Heart left ventricle (tissue), 16 donors: ENCODE measurements around the gene HBEGF. TPM values are rescaled to one million over a fixed set of nuclear protein-coding genes. Genes with fewer than 3 reads are reported as not detected.

Source experiments
- ATAC-seq, 4 donors: fragments of 200-7000 bp; cut with Tn5 transposase; one replicate each; pipeline ENCODE4 v1.9.1; 2020 to 2022; ENCODE audit warnings: moderate library complexity in 4 of 4, mild to moderate bottlenecking in 3 of 4, moderate number of reproducible peaks in 1 of 4
- DNase-seq, 5 donors: peaks; one replicate each; pipeline ENCODE4 v3.0.0-alpha.2; 2020
- H3K27ac ChIP-seq, 12 donors: fragments of 200-600 bp; sonication (generic) in 4 of 12; one replicate each; pipeline versions ENCODE4 v1.5.0 to v1.8.0; 2016 to 2022; ENCODE audit warnings: mild to moderate bottlenecking in 2 of 12
- H3K27me3 ChIP-seq, 9 donors: fragments of 200-600 bp; sonication (generic) in 2 of 9; one replicate each; pipeline versions ENCODE4 v1.5.1 to v1.8.0; 2016 to 2022; ENCODE audit warnings: mild to moderate bottlenecking in 3 of 9
- H3K36me3 ChIP-seq, 9 donors: fragments of 200-600 bp; sonication (generic) in 2 of 9; one replicate each; pipeline versions ENCODE4 v1.5.0 to v1.8.0; 2018 to 2022; ENCODE audit warnings: mild to moderate bottlenecking in 2 of 9
- H3K4me1 ChIP-seq, 12 donors: fragments of 200-600 bp; sonication (generic) in 4 of 12; one replicate each; pipeline versions ENCODE4 v1.5.0 to v1.8.0; 2016 to 2022; ENCODE audit warnings: mild to moderate bottlenecking in 3 of 12
- H3K4me3 ChIP-seq, 12 donors: fragments of 200-600 bp; sonication (generic) in 4 of 12; one replicate each; pipeline versions ENCODE4 v1.5.0 to v1.8.0; 2017 to 2022; ENCODE audit warnings: mild to moderate bottlenecking in 9 of 12, moderate library complexity in 4 of 12
- H3K9me3 ChIP-seq, 12 donors: fragments of 200-600 bp; sonication (generic) in 4 of 12; one replicate each; pipeline versions ENCODE4 v1.5.0 to v1.8.0; 2016 to 2022; ENCODE audit warnings: mild to moderate bottlenecking in 1 of 12
- POLR2A ChIP-seq, 2 donors: fragments of 450-650 bp; IDR thresholded peaks; one replicate each; pipeline ENCODE4 v1.6.1; 2017; ENCODE audit warnings: antibody characterized with exemption in 2 of 2, mild to moderate bottlenecking in 2 of 2, moderate library complexity in 2 of 2
- WGBS, 4 donors: extraction: QIAGEN DNeasy Blood & Tissue Kit in 2 of 4; methylation state at CpG; one replicate each; pipeline versions ENCODE4 v1.1.5 to v1.1.7; 2013 to 2018; 5-methylcytosine and 5-hydroxymethylcytosine counted together
- intact Hi-C, 10 donors: fragments of 100-400 bp; cut with DNase I; formaldehyde crosslinking; loops; one replicate each; pipeline versions ENCODE4 v1.11.1 to v1.14.2; 2022
- polyA plus RNA-seq, 2 donors: library from polyadenylated mRNA; stranded (reverse); fragments of 200-250 nt; gene quantifications; one replicate each; pipeline ENCODE4 v1.2.3, GENCODE V29; 2013
- total RNA-seq, 9 donors: library from RNA; depleted of rRNA in 2 of 9; stranded (reverse); fragments of >200 nt in 2 of 9; fragmentation: NEBNext Ultra II Directional in 3 of 9; extraction: Animal tissue kit (Norgen Biotek cat#: 25700) in 3 of 9; gene quantifications; one replicate each; pipeline versions ENCODE4 v1.1.0 to v1.2.4, GENCODE V29; 2016 to 2023
- TF ChIP-seq, protein P1 (sequence below), 12 donors: fragments of 200-600 bp; sonication (generic) in 4 of 12; IDR thresholded peaks; one replicate each; pipeline versions ENCODE4 v1.5.0 to v1.8.0; 2018 to 2022; ENCODE audit warnings: antibody characterized with exemption in 12 of 12, mild to moderate bottlenecking in 5 of 12
- donor health status: ischemic (EF 13 %, LVEDD 7.1; RV severe dilation, severe dysfunction).
- donor health status: healthy with polysubstance abuse.
- donor health status: DM: no; HTN: yes; CAD: no.
- donor health status: DM: no; HTN: no; CAD: no.
- donor health status: ischemic (EF 25% LVEDD 6.9; RV normal size, moderate dysfunction).
- donor health status: ischemic (EF 25% LVEDD 5.7; RV mildly dilated, moderate dysfunction).
- donor health status: healthy.
- donor health status: DM: yes; HTN: yes; CAD: no.
- donor health status: ischemic (EF 35%, LVEDD 5.7; RV mildly dilated, moderate dysfunction).
- donor health status: nonischemic (EF 11% LVEDD 7.7; RV severe dilation, severe dysfunction).
- donor health status: DM: yes; HTN: yes; CAD: no.
- donor health status: PGD.
- donor health status: ischemic (EF 29% LVEDD 5.4; RV normal size, mild dysfunction).
- donor health status: nonischemic (EF 23%, LVEDD 6.1; RV moderate dilation, normal function).

Gene HBEGF
- total and polyA plus RNA-seq, 11 donors, result 18.2 to 60.1 (median 34.9) TPM

- Histone ChIP-seq H3K36me3 (no peaks in the 10 kb centered on the region), H3K9me3 (no peaks in the 10 kb centered on the region), H3K27me3 (no peaks in the 10 kb centered on the region), H3K27ac (peak overlapping the region; percentile 71 to 94 (median 80)), H3K4me3 (no peak overlapping the region), H3K4me1 (peaks cover 6 to 79% (median 36%) of the 10 kb centered on the region in 12 donors)
- 41 to 63% (median 44%) methylated on average over 7 to 9 of the region's 9 CpGs for WGBS, 4 donors
- TF ChIP-seq POLR2A (IDR thresholded peaks at IDR 0.05), result no peak
- TF ChIP-seq, protein P1, sequence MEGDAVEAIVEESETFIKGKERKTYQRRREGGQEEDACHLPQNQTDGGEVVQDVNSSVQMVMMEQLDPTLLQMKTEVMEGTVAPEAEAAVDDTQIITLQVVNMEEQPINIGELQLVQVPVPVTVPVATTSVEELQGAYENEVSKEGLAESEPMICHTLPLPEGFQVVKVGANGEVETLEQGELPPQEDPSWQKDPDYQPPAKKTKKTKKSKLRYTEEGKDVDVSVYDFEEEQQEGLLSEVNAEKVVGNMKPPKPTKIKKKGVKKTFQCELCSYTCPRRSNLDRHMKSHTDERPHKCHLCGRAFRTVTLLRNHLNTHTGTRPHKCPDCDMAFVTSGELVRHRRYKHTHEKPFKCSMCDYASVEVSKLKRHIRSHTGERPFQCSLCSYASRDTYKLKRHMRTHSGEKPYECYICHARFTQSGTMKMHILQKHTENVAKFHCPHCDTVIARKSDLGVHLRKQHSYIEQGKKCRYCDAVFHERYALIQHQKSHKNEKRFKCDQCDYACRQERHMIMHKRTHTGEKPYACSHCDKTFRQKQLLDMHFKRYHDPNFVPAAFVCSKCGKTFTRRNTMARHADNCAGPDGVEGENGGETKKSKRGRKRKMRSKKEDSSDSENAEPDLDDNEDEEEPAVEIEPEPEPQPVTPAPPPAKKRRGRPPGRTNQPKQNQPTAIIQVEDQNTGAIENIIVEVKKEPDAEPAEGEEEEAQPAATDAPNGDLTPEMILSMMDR (IDR thresholded peaks at IDR 0.05), result no peak
- ATAC-seq (peak; percentile 79 to 80 (median 80)), DNase-seq (peak in 4 of 5 donors; percentile 42 to 70 (median 58))
- intact Hi-C loops, result no loop called here
These were observed 23.4 kb downstream of the HBEGF start for GRCh38 chr5:140322751-140323731.

GRCh38 chr5:140321796-140322195 lies 24.6 kb downstream of the HBEGF start:
- peaks cover 6 to 71% (median 28%) of the 10 kb centered on the region in 12 donors for H3K4me1 ChIP-seq
- 61 to 86% (median 77%) methylated on average over 2 of the region's 2 CpGs for WGBS, 4 donors

DNA sequence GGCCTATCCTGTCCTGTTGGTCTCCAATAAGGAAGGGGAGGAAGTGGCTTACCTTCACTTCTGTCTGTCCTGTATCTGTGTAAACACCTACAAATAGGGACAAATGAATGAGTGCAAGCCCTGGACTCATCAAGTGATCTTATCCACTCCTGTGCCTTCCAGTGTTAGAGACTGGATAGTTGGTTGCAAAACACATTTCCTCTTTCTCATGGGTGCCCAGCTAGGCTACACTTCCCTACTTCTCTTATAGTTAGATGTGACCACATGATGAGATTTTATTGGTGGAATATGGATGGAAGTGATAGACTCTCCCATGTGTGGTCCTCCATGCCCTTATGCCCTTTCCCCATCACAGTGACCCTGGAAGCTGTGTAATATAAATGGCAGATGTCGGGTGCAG lies 26.6 kb downstream of the HBEGF start:
- intact Hi-C loops, result no loop called here
- peak overlapping the region in 1 of 12 donors; percentile 68 for H3K27ac ChIP-seq
- peaks cover 6 to 62% (median 27%) of the 10 kb centered on the region in 12 donors for H3K4me1 ChIP-seq
- no peaks in the 10 kb centered on the region for H3K36me3 ChIP-seq
- no peaks in the 10 kb centered on the region for H3K9me3 ChIP-seq
- H3K4me3 ChIP-seq, result no peak overlapping the region
- WGBS, 4 donors, result 91 to 100% (median 98%) methylated on average over 1 of the region's 1 CpG
- H3K27me3 ChIP-seq, result no peaks in the 10 kb centered on the region
- TF ChIP-seq POLR2A (IDR thresholded peaks at IDR 0.05), result no peak
- TF ChIP-seq, protein P1 (IDR thresholded peaks at IDR 0.05), result no peak
- DNase-seq (no peak), ATAC-seq (no peak)

More at GRCh38 chr5:140321796-140322195, 24.6 kb downstream of the HBEGF start:
- no peak overlapping the region for H3K4me3 ChIP-seq
- H3K27me3 ChIP-seq, result no peaks in the 10 kb centered on the region
- ATAC-seq (peak; percentile 19 to 76 (median 62)), DNase-seq (peak; percentile 47 to 74 (median 70))
- H3K27ac ChIP-seq, result peak overlapping the region in 6 of 12 donors; percentile 22 to 94 (median 78)
- H3K36me3 ChIP-seq, result no peaks in the 10 kb centered on the region
- no peak for TF ChIP-seq POLR2A (IDR thresholded peaks at IDR 0.05)
- TF ChIP-seq, protein P1 (IDR thresholded peaks at IDR 0.05), result no peak
- intact Hi-C loops, result no loop called here
- no peaks in the 10 kb centered on the region for H3K9me3 ChIP-seq

- Histone ChIP-seq H3K4me1 (peaks cover 6 to 52% (median 21%) of the 10 kb centered on the region in 12 donors), H3K36me3 (no peaks in the 10 kb centered on the region), H3K27me3 (no peaks in the 10 kb centered on the region), H3K9me3 (no peaks in the 10 kb centered on the region), H3K27ac (no peak overlapping the region), H3K4me3 (no peak overlapping the region)
- intact Hi-C loops, result no loop called here
- ATAC-seq (no peak), DNase-seq (no peak)
- no peak for TF ChIP-seq POLR2A (IDR thresholded peaks at IDR 0.05)
- TF ChIP-seq, protein P1 (IDR thresholded peaks at IDR 0.05), result no peak
- WGBS, 4 donors, result 94 to 98% (median 95%) methylated on average over 4 of the region's 4 CpGs
These were observed 27.6 kb downstream of the HBEGF start for GRCh38 chr5:140318792-140319191.
